Upper lobe of right lung (tissue), 1 donor: ENCODE data around the gene TBC1D20. TPM values are rescaled to one million over a fixed set of nuclear protein-coding genes. Genes with fewer than 3 reads are reported as not detected.

Experiments used
- ATAC-seq: fragments of 200-7000 bp; cut with Tn5 transposase; one replicate; pipeline ENCODE4 v1.9.1; 2020; ENCODE audit warnings: mild to moderate bottlenecking, moderate library complexity
- DNase-seq: peaks from one replicate; pipeline ENCODE4 v3.0.0-alpha.2; 2020
- H3K27ac ChIP-seq: fragments of 200-600 bp; one replicate; pipeline ENCODE4 v1.8.0; 2022
- H3K27me3 ChIP-seq: fragments of 200-600 bp; one replicate; pipeline ENCODE4 v1.8.0; 2022; ENCODE audit warnings: mild to moderate bottlenecking
- H3K36me3 ChIP-seq: fragments of 200-600 bp; one replicate; pipeline ENCODE4 v1.8.0; 2022
- H3K4me1 ChIP-seq: fragments of 200-600 bp; one replicate; pipeline ENCODE4 v1.8.0; 2022
- H3K4me3 ChIP-seq: fragments of 200-600 bp; one replicate; pipeline ENCODE4 v1.8.0; 2022; ENCODE audit warnings: mild to moderate bottlenecking
- H3K9me3 ChIP-seq: fragments of 200-600 bp; one replicate; pipeline ENCODE4 v1.8.0; 2022
- intact Hi-C: fragments of 100-400 bp; cut with DNase I; formaldehyde crosslinking; loops from one replicate; pipeline ENCODE4 v1.11.0; 2022
- total RNA-seq: library from RNA; stranded (reverse); fragmentation: NEBNext Ultra II Directional; extraction: Animal tissue kit (Norgen Biotek cat#: 25700); gene quantifications from one replicate; pipeline ENCODE4 v1.2.1, GENCODE V29; 2021
- TF ChIP-seq, protein P1 (sequence below): fragments of 200-600 bp; IDR thresholded peaks from one replicate; pipeline ENCODE4 v1.8.0; 2022; ENCODE audit warnings: antibody characterized with exemption
- donor health status: DM: no; HTN: yes; CAD: no; lungs with severe emphysema.

The TBC1D20 gene
- total RNA-seq, 1 donor from 2014 or later, result 38.4 TPM

DNA sequence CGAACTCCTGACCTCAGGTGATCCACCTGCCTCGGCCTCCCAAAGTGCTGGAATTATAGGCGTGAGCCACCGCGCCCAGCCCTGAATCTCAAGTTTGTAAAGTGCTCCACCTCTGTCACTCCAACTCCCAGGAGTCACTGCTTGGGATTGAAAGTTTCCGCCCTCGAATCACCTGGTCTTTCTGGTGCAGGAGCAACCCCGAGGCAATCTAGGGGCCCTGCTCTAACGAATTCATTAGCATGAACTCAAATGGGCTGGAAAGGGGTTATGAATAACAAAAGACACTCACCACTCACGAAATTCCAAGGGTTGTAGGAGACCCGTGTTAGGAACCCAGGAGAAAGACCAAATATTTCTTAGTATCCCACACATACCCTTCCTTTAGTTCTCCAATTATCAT, 28.1 kb downstream of the TBC1D20 start:
- Histone ChIP-seq H3K36me3 (peaks cover 81% of the 10 kb centered on the region), H3K4me1 (peaks cover 18% of the 10 kb centered on the region), H3K27ac (no peak overlapping the region), H3K27me3 (no peaks in the 10 kb centered on the region), H3K9me3 (no peaks in the 10 kb centered on the region), H3K4me3 (no peak overlapping the region)
- ATAC-seq, result no peak
- intact Hi-C loops, result no loop called here
- TF ChIP-seq, protein P1, sequence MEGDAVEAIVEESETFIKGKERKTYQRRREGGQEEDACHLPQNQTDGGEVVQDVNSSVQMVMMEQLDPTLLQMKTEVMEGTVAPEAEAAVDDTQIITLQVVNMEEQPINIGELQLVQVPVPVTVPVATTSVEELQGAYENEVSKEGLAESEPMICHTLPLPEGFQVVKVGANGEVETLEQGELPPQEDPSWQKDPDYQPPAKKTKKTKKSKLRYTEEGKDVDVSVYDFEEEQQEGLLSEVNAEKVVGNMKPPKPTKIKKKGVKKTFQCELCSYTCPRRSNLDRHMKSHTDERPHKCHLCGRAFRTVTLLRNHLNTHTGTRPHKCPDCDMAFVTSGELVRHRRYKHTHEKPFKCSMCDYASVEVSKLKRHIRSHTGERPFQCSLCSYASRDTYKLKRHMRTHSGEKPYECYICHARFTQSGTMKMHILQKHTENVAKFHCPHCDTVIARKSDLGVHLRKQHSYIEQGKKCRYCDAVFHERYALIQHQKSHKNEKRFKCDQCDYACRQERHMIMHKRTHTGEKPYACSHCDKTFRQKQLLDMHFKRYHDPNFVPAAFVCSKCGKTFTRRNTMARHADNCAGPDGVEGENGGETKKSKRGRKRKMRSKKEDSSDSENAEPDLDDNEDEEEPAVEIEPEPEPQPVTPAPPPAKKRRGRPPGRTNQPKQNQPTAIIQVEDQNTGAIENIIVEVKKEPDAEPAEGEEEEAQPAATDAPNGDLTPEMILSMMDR, result no peak
- no peak for DNase-seq

DNA sequence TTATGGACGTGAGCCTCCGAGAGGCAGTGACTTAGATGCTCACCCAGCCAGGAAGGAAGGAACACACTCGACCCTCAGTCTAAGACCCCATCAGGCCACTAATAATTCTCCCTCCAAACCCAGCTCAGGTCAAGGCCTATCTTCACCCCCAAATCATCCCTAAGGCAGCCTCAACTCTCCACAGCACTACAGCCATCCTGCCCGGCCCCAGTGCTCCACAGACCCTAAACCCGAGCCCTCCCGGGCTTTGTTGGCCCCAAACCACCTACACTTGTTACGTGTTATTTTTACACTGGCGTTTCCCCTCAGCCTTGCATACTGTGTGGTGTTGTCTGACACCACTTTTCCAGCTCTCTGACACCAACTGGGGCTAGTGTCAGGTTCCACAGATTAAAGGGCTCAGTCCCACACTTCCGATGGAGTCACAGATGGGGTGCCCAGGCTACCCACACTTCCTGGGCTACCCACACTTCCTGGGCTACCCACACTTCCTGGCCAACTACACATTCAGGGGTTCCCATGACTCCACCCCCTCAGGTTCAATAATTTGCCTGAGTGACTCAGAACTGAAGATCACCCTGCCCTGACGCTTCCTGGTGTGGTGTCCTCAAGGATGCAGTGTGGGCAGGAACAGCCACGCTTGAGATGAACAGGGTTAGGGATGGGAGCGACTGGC, 28.9 kb downstream of the TBC1D20 start:
- DNase-seq (no peak), ATAC-seq (no peak)
- H3K27me3 ChIP-seq, result no peaks in the 10 kb centered on the region
- intact Hi-C loops, result no loop called here
- no peaks in the 10 kb centered on the region for H3K9me3 ChIP-seq
- no peak overlapping the region for H3K4me3 ChIP-seq
- peaks cover 10% of the 10 kb centered on the region for H3K4me1 ChIP-seq
- H3K27ac ChIP-seq, result no peak overlapping the region
- peaks cover 83% of the 10 kb centered on the region for H3K36me3 ChIP-seq
- TF ChIP-seq, protein P1, result no peak

DNA sequence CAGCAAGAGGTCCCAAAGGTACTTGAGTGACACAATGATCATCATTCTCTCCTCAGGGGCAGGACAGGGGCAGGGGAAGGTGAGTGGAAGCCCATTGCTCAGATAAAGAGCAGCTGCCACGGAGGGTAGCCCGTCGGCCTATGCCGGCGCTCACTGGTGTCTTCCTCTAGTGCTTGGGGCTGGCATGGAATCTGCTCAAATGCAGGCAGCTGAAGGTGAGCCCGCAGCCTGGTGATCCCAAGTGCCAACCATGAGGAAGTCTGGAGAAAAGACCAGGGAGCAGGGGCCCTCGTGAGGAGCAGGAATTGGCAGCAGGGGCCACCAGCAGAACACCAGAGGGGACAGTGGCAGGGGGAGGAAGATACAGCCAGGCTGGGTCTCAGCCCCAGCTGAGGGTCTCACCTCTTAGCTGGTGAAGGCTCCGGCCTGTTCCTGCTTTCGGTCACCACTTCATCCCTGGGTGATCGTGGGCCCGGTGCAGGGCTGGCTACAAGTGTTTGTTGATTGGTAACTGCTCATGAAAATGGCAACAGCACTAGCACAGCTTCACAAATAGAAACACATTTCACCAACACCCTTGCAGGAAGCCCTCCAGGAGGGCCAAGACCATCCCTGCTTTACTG, 29.5 kb downstream of the TBC1D20 start:
- H3K9me3 ChIP-seq, result no peaks in the 10 kb centered on the region
- TF ChIP-seq, protein P1, result no peak
- H3K36me3 ChIP-seq, result peaks cover 83% of the 10 kb centered on the region
- peaks cover 4% of the 10 kb centered on the region for H3K4me1 ChIP-seq
- intact Hi-C loops, result no loop called here
- ATAC-seq (no peak), DNase-seq (no peak)
- H3K27ac ChIP-seq, result no peak overlapping the region
- H3K4me3 ChIP-seq, result no peak overlapping the region
- H3K27me3 ChIP-seq, result no peaks in the 10 kb centered on the region

DNA sequence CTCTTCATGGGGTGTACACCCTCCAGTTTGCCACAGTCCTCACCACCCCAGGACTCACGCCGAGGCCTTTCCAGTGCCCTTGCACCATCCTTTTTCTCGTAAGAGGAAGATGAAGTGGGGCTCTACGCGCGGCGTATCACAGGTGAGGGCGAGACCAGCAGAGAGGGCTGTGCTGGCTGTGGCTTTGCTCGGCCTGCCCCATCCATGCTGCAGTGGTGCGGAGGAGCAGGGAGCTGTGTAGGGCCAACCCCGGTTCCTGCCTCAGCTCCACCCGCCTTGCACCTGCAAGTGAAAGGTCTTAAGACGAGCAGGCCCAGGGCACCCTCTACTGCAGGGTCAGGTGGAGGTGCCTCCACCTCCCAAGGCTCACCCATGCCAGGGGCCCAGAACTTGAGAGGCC, 30.1 kb downstream of the TBC1D20 start:
- Histone ChIP-seq H3K27ac (no peak overlapping the region), H3K36me3 (peaks cover 83% of the 10 kb centered on the region), H3K4me3 (no peak overlapping the region), H3K27me3 (no peaks in the 10 kb centered on the region), H3K9me3 (no peaks in the 10 kb centered on the region), H3K4me1 (no peaks in the 10 kb centered on the region)
- intact Hi-C loops, result no loop called here
- TF ChIP-seq, protein P1, result no peak
- DNase-seq, result no peak
- no peak for ATAC-seq

DNA sequence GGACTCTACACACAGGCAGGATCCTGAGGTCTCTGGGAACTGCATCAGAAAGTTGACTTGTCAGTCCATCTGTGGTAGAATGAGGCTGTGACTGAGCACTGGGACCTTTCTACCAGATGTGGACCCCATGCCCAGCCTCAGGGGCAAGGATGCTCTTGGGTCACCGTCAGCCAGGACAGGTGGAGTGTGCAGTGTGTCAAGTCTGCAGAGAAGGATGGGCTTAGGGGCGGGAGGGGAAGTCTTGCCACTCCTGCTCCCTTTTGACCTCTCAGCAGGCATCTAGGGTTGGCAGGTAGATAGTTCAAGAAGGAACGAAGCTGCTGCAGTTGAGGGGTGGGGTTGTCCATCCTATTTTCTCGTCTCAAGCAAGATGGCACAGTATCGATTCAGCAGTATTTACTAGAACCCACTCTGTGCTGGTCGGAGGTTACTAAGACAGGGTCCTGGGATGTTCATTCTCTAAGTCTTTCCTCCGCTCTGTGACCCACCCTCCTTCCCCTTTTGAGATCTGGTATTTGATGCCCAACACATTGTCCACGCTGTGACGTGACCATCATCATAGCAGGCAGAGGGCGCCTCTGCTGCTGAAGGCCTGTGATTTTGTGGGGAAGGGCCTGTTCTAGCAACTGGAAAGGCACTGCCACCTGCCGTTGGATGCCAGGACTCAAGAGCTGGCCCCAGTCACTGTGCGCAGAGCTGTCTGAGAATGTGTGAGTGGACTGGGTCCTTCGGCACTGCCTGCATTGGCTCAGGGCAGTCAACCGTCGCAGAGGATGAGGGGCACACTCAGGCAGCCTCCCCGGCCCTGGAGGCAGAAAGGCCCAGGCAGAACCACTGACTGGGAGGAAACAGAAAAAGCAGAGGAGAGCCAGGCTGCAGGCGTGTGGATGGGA, 31.1 kb downstream of the TBC1D20 start:
- H3K36me3 ChIP-seq, result peaks cover 79% of the 10 kb centered on the region
- DNase-seq, result no peak
- H3K27me3 ChIP-seq, result no peaks in the 10 kb centered on the region
- H3K4me3 ChIP-seq, result no peak overlapping the region
- intact Hi-C loops, result no loop called here
- H3K27ac ChIP-seq, result no peak overlapping the region
- peak; percentile 77 for ATAC-seq
- TF ChIP-seq, protein P1, result peak; percentile 52
- H3K9me3 ChIP-seq, result no peaks in the 10 kb centered on the region
- no peaks in the 10 kb centered on the region for H3K4me1 ChIP-seq
